Measurements from ENCODE around the gene CCDC110.
"Not testable (repeated sequence)": the region's sequence is repeated elsewhere in the genome, so short reads cannot be mapped to it uniquely, and the experiment has no call there.

CCDC110 gene

DNA sequence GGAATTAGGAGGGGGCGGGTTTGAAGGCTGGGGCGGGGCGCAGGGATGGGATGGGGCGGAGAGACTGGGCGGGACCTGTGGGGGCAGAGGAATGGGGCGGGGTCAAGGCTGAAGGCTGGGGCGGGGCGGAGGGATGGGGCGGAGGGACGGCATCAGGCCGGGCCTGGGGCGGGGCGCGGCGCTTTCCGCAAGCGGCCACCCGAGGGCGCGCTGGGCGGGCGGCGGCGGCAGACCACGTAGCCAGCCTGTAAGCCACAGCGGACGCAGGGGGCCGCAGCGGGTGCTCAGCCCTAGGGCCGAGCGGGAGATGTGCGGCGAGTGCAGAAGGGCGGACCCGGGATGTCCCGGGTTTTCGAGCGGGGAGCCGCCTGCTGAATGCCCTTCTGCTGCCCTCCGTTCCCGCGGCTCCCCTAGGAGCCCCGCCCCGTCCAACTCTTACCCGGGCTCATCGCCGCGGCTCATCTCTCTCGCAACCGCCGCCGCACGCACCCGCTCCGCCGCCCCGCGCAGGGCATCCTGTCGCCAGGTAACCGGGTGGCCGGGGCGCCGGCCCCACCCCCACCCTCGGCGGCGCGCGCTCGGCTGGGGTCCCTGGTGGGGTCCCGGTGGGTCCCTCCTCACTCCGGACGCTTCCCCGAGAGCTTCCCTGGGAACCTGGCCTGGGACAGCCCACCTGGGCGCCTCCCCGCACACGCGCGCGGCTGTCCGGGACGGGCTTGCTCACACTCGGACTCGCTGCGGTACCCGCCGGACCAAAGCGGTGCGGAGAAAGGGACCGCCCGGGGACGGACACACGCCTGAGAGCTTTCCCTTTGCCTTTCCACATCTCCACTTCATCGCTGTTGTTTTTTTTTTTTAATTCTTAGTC, at the start of gene CCDC110:
CCDC110 (minus strand) TSS at position 499 of the 868 bp plus-strand sequence; CDS start at position 449, 50 bp downstream.
- DNase-seq: peak; percentile 91

DNA sequence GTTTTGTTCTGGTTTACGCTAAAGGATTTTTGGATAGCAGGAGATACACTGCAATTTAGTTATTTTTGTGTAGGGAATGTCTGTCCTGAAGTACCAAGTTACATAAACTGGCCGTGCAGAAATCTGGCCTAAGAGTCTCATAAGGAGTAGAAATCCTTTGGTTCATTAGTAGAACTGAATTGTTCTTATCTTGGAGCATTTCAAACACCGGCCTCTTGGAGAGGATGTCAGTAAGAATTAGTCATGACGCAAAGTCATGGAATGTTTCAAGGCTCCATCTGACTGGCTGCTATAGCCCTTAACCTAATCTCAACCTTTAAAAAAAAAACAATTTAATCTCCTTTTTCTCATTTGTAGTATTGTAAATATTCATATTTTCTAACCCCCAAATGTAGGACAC, 48.6 kb upstream of the CCDC110 start:
- DNase-seq: no peak

DNA sequence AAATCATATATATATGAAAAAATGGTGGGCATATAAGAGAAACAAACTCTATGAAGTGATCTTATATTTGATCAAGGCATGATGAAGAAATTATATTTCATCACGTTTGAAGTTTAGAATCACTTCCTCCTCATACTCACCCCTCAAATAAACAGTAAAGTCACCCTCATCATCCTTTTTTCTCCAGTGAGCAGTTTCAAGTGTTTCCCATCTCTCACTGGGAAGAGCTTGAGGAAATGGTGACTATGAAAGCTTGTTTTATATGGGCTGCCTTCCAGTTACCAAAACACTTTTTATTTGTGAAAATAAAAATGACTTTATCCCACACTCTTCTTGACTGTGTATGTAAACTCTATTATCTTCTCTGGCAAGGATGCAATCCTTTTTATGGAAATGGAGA, 47.0 kb upstream of the CCDC110 start:
- no peak for DNase-seq

DNA sequence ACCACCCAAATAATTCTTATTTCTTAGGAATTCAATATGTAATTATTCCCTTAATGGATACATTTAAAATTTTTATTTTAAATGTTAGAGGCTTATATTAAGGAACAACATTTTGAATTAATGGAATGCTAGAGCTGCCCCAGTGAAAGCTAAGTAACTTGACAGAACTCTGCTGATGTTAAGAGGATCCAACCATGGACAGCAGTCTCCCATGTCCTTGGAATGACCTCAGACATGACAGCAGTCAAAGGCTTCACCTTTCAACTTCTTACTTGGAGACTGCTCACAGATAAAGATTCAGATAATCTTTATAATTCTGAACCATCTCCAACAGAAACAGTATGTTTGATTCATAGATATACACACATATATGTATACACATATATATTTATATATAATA, 46.5 kb upstream of the CCDC110 start:
- no peak for DNase-seq

DNA sequence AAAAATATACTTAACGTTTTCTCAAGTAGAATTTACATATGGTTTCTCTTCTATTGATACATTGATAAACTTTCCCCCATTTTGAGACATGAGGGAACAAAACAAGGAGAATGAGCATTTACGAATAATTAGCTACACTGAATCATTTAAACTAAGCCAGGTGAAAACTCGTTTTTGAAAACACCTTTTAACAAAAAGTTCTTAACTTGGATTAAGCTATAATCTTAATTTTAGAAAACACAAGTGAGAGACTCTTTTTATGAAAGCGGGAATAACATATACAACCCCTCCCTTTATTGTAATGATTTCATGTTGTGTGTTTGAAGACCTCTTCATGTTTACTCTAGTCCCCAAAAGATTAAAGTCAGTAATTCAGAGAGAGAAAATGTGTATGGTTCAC, 43.7 kb upstream of the CCDC110 start:
- no peak for DNase-seq

DNA sequence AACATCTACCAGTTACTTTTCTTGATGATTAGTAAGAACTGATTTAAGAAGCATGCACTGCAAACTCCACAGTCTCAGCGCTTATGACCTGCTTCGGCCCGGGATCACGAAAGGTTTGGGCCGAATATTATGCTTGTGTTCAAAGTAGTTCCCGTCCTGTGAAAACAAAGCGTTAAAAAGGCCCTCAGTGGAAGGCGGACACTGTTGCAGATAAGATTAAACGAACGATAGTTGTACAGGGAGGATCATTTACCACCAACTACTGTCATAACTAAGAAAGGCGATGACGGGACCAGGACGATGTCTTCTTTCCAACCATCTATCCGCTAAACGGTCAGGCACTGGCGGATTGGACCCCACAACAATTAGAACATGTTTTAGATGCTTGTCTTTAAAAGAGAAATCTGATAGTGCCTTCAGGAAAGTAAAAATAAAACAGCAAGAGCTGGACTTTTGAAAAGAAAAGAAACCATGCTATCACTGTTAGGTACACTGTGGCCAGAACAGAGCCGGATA, 42.7 kb upstream of the CCDC110 start:
- DNase-seq: no peak

DNA sequence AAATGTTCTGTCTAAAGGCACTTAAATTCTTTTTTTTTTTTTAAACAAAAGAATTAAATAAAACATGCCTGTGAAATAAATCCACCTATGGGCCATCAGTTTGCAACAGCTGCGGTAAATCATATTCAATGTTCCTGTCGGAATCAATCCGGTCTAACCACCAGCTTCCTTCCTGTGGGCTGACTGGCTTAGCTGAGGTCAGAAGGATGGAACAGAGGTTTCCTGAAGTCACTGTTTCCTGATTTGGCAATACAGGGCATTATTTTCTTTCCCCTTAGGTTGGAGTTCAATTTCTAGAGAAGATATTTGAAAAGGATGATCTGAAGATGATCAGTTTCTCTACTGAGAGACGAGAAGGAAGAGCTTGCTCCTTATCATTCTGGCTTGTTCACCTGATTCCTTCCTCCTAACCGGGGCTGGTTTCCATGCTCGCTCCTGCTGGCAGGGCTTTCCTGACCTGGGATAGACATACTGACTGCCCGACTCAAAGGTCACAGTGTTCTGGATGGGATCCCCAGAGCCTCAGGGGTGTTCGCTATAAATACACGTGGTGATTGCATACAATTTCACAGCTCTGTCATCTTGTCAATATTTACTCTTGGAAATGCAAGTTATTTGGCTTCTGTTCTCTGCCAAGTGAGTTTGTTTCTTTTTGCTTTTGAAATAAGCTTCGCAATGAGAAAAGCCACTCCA, 42.1 kb upstream of the CCDC110 start:
- no peak for DNase-seq

DNA sequence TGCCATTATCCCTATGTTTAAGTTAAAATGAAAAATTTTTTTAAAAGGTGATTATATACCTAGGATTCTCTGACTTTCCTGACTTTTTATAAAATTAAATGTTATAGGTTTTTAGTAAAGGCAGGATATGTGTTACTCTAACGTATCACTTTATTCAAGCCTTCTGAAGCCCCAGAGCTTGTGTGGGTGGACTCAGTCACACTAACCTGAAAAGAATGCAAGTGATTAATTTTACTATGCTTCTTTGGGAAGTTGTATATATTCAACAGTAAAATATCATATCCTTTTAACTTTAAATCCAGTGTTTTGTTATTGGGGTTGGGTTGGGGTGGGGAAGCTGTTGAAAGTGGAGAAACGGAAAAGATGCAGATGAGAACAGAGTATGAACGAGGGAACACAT, 41.0 kb upstream of the CCDC110 start:
- DNase-seq: no peak

DNA sequence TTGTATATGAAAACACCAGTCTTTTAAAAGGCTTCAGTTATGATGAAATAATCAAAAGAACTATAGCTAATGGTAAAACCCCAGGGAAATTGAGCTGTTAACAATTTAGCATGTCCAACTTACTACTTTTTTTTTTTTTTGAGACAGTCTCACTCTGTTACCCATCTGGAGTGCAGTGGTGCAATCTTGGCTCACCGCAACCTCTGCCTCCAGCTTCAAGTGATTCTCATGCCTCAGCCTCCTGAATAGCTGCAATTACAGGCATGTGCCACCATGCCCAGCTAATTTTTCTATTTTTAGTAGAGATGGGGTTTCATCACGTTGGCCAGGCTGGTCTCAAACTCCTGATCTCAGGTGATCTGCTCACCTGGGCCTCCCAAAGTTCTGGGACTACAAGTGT, 39.7 kb upstream of the CCDC110 start:
- not testable (repeated sequence) for DNase-seq

DNA sequence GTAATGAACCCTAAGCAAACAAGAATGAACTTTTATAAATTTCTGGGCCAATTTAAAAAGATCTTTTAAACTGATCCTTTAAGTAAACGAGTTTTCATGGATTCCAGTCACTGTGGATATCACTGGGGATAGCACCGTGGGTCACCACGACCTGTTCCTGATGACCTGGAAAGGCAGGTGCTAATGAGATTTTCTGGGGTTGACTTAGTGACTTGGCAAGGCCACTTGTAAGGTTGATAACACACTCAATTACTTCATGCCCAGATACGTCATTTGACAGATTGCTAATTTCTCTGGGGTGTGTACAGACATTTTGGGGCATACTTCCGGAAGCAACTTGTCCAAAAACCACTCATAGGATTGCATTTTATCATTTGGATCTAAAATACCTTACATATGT, 39.3 kb upstream of the CCDC110 start:
- no peak for DNase-seq

DNA sequence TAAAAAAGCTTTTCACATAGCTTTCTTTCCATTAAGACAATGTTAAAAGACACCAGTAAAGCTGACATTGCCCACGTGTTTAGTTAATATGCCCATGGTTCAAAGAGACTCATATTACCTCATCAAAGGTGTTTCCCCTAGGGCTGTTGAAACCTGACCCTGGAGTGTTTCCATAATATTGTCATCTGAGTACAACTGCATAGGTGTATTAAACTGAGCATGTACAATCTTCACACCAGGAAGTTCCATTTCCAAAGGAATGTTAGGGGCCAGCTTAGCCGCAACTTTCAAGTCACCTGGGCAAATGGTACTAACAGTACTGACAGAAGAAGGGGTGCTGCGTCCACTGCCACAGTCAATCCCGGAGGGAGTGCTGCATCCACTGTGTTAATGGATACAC, 36.6 kb upstream of the CCDC110 start:
- no peak for DNase-seq

DNA sequence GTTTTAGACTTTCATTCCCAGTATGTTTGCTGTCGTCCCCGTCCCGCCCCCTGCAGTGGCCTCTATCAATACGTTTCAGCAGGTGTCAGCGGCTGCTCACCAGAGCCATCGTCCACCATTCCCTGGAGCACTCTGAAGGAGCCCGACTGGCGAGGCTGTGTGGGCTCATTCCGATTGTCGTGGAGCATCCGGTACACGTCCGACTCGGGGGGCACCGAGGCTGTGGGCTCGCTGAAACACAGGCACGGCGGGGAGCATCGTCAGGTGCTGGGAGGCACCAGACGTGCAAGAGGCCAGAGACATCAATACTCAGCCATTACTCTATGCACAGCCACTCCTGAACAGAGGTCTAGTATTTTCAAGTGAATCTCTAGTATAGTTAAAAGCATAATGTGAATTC, 34.9 kb upstream of the CCDC110 start:
- DNase-seq: no peak

DNA sequence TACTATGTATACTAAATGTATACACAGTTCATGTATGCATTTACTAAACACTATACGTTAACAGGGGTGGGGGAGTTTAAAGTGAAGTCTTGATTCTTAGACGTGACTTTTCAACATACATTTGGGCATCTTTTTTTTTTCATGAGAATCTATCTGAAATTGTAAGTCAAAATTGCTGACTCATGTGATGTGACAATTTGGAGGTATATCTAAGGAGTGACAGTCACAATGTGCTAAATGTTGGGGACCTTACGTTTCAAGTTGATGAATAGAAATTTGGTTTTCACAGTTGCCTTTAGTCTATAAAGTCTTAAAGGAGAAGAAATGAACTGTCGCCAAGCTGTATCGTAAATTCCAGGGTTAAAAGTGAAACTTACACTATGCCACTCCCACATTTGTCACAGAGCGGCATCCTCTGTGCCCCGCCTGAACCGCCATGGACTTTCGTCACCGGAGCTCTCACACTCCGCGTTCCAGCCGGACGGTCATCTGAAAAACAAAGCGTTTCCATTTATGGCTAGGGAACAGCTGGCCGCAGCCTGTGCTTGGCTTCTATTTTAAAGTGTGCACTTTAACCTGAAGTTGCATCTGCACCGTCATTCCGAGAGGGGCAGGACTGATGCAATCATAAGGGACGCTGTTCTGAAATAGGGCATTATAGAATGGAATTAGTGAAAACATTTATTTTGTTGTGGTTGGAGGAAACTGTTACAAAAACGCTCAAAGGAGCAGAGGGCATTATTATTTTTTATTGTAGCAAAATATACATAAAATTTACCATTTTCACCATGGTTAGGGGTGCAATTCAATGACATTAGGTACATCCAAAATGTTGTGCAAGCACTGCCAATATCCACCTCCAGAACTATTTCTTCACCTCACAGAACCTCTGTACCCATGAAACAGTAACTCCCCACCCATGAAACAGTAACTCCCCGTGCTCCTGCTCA, 32.8 kb upstream of the CCDC110 start:
- DNase-seq: no peak

DNA sequence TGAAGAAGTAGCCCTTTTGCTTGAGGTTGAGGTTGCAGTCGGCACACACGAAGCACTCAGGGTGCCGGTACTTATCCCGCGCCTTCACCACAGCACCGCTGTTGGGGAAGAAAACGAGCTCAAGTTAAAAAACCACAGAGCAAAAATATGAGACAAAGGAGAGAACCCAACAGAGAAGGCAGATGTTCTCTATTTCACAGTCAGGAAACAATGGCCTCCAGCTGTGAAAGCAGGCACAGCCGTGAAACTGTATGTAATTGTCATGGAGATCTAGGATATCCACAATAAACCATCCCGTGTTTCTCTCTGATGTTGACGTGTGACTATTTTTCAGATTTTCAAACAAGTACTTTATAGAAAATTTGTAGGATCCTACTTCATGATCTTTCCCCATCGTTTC, 30.9 kb upstream of the CCDC110 start:
- no peak for DNase-seq

DNA sequence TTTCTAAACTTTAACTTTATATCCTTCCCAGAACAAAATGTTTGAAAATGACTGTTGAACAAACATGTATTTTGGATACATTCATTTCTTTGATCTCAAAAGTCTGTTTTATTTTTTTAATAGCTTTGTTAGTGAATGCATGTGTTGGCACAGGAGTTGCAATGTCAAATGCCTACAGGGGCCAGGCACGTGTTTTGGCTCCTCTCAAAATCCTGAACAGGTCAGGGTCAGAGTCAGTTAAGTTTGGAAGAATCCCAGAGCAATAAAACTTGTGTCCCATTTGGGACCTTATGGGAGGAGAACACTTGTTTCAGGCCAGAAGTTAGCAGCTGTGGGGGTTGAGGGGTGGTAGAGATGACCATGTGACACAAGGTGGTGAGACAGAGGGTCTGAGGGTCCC, 29.0 kb upstream of the CCDC110 start:
- DNase-seq: no peak

DNA sequence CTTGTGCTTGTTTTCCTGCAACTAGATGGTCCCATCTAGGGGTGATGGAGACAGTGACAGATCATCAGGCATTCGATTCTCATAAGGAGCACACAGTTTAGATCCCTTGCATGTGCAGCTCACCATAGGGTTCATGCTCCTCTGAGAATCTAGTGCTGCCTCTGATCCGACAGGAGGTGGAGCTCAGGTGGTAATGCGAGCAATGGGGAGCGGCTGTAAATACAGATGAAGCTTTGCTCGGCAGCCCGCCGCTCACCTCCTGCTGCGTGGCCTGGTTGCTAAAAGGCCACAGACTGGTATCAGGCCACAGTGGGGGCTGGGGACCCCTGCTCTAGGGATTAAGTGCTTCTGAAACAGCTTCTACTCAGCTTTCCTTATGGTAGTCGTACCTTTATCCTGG, 28.5 kb upstream of the CCDC110 start:
- DNase-seq: no peak

DNA sequence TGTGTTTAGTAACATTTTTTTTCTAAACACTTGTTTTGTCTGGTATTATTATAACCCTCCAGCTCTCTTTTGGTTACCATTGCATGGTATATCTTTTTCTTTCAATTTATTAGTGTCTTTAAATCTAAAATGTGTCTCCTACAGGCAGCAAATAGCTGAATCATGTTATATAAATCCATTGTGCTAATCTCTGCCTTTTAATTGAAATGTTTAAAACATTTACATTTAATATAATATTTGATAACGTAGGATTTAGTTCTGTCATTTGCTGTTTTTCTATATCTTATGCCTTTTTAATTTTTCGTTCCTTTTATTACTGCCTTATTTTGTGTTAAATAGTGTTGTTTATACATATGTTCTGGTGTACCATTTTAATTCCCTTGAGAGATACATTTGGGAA, 17.1 kb upstream of the CCDC110 start:
- DNase-seq: no peak

DNA sequence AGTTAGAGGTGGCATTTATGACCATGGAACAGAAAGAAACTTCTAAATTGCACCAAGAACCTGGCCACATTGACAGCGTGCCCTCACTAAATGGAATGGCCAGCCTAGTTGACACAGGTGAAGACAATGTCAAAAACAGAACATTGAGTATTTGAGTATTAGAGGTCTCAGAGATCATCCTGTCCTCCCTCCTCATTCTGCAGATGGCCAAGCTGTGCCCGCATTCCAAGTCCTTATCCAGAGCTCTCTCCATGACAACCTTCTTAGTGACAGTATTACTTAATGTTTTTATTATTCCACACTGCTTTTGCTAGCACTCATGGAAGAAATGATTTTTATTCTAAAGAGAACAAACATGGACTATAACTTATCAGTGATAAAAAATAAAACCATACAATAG, 9.9 kb upstream of the CCDC110 start:
- DNase-seq: no peak

DNA sequence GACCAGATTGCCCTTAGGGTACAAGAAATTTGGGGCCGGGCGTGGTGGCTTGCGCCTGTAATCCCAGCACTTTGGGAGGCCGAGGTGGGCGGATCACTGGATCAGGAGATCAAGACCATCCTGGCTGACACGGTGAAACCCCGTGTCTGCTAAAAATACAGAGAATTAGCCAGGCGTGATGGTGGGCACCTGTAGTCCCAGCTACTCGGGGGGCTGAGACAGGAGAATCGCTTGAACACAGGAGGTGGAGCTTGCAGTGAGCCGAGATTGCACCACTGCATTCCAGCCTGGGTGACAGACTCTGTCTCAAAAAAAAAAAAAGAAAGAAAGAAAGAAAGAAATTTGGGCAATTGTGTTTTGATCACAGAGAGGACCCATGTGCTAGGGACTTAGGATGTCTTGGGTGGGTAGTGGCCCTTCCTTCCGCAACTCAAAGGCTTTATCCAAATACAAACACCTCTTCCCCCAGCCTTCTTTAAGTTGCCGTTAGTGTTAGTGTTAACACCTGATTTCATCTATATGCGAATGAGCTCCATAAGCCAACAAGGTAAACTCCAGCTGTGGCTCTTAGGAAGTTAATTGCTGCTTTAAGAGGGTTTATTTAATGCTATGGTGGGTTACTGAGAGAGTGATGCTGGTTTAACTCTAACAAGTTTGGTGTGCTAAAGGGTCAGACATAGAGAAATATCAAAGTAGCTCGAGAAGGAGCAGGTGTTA, 8.6 kb upstream of the CCDC110 start:
- no peak for DNase-seq

DNA sequence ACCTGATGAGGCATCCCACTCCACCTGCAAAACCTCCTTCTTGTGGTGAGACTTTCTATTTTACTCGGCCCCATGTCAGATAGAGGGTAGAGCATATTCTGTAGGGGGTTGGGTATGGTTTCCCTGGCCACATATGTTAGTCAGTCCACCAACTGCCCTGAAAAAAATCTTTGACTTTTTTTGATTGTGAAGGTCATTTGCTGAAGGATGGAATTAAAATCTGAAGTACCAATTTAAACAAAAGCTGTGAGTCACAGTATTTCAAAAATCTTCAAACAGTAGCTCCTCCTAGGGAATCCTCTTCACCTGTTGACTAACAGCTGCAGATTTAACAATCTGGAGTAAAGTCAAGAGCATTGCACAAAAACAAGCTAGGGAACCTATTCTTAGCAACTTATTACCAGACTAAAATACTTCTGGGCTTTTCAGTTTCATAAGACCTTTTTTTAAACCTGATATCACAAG, 8.0 kb upstream of the CCDC110 start:
- DNase-seq: no peak

DNA sequence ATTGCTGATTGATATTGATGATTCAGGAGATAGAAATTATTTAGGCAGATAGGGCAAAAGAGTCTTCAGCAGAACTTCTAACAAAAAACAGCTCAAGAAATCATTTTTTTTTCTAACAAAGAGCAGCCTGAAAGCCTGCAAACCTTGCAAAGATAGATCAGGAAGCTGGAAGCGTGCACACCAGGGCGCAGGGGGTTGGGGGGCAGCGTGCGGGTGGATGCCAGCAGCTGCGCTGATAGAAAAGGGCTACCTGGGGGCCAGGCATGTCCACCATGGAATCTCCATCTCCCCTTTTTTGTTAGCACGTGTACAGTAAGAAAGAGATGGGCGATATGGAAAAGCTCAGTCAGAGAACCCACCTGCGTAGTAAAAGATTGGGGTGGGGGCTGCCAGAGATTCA, 1.7 kb upstream of the CCDC110 start:
- no peak for DNase-seq

DNA sequence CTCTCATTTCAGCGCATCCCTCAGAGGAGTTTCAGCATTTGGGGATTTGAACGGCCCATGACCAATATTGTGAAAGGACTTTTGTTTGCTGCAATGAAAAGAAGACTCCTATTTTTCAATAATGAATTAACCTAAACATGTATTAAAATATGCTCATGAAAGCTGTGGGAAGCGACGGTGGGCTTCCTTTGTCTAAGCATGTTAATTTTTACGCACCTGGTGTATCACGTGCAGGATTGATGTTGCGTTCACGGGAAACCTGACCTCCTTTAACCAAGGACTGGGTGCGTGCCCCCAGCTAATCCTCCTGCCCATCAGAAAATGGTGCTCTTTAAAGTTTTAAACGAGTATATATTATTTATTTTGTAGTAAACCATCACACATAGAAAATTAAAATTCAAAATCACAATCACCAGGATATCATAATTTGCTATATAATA, 590 bp upstream of the CCDC110 start:
- DNase-seq: no peak
